Measurements from ENCODE around the gene OR7G2.

OR7G2 gene

GRCh38 chr19:9109959-9110358 is 2.7 kb upstream of the OR7G2 start:
- no peaks in the 10 kb centered on the region for H3K4me1 Mint-ChIP-seq
- no peak overlapping the region for H3K27ac Mint-ChIP-seq
- no peak for TF ChIP-seq CTCF (IDR thresholded peaks at IDR 0.05; ENCODE audit: unreplicated experiment in 3 of 3)
- H3K4me3 Mint-ChIP-seq, result no peak overlapping the region
- H3K36me3 Mint-ChIP-seq (ENCODE audit: low read depth), result no peaks in the 10 kb centered on the region
- H3K9me3 Mint-ChIP-seq, result peaks cover 12% of the 10 kb centered on the region
- H3K27me3 Mint-ChIP-seq (ENCODE audit: low read depth), result peaks cover 4% of the 10 kb centered on the region

- Mint-ChIP-seq H3K9me3 (no peaks in the 10 kb centered on the region), H3K36me3 (ENCODE audit: low read depth) (no peaks in the 10 kb centered on the region), H3K27ac (no peak within 1 kb of the TSS), H3K27me3 (ENCODE audit: low read depth) (peaks cover 15% of the 10 kb centered on the region), H3K4me3 (no peak within 1 kb of the TSS), H3K4me1 (no peaks in the 10 kb centered on the region)
- no peak for TF ChIP-seq CTCF (IDR thresholded peaks at IDR 0.05; ENCODE audit: unreplicated experiment in 3 of 3)
These were observed 20.5 kb downstream of the OR7G2 start, which contains the start of gene OR1M1 for GRCh38 chr19:9086761-9087160. Gene OR1M1, plus strand, starts transcription at chr19:9087061. Its CDS starts 6,184 bp downstream, at chr19:9093245.

- no peak for TF ChIP-seq CTCF (IDR thresholded peaks at IDR 0.05; ENCODE audit: unreplicated experiment in 3 of 3)
- H3K27me3 Mint-ChIP-seq (ENCODE audit: low read depth), result peaks cover 4% of the 10 kb centered on the region
These were observed 28.6 kb downstream of the OR7G2 start for GRCh38 chr19:9078651-9079050.

GRCh38 chr19:9076901-9077300 is 30.4 kb downstream of the OR7G2 start:
- no peaks in the 10 kb centered on the region for H3K36me3 Mint-ChIP-seq (ENCODE audit: low read depth)
- H3K27me3 Mint-ChIP-seq (ENCODE audit: low read depth), result no peaks in the 10 kb centered on the region
- H3K4me1 Mint-ChIP-seq, result peaks cover 29% of the 10 kb centered on the region
- H3K9me3 Mint-ChIP-seq, result no peaks in the 10 kb centered on the region
- no peak overlapping the region for H3K4me3 Mint-ChIP-seq
- peak overlapping the region; percentile 76 to 85 (median 78) for H3K27ac Mint-ChIP-seq
- no peak for TF ChIP-seq CTCF (IDR thresholded peaks at IDR 0.05; ENCODE audit: unreplicated experiment in 3 of 3)

More at GRCh38 chr19:9078651-9079050, 28.6 kb downstream of the OR7G2 start:
- Mint-ChIP-seq H3K4me1 (peaks cover 29% of the 10 kb centered on the region), H3K27ac (peak overlapping the region; percentile 68 to 84 (median 70)), H3K36me3 (ENCODE audit: low read depth) (no peaks in the 10 kb centered on the region), H3K9me3 (no peaks in the 10 kb centered on the region), H3K4me3 (no peak overlapping the region)

- no peak for TF ChIP-seq CTCF (IDR thresholded peaks at IDR 0.05; ENCODE audit: unreplicated experiment in 3 of 3)
- Mint-ChIP-seq H3K4me1 (peaks cover 29% of the 10 kb centered on the region), H3K4me3 (peak overlapping the region; percentile 15 to 35 (median 18)), H3K27me3 (ENCODE audit: low read depth) (no peaks in the 10 kb centered on the region), H3K27ac (peak overlapping the region; percentile 91 to 96 (median 94)), H3K36me3 (ENCODE audit: low read depth) (no peaks in the 10 kb centered on the region), H3K9me3 (no peaks in the 10 kb centered on the region)
These were observed 32.0 kb downstream of the OR7G2 start for GRCh38 chr19:9075064-9075949.

Data from nephron (organoid).